Suprapubic skin (tissue), 4 donors: ENCODE measurements around the gene GPRC5C. TPM values are rescaled to one million over a fixed set of nuclear protein-coding genes. Genes with fewer than 3 reads are reported as not detected.

Experiments used
- DNase-seq, 2 donors: peaks; one replicate each; pipeline ENCODE4 v3.0.0-alpha.2; 2019; ENCODE audit warnings: low spot score in 2 of 2
- H3K27ac ChIP-seq: fragments of 200-600 bp; sonication (generic); one replicate; pipeline ENCODE4 v1.5.1; 2019
- H3K27me3 ChIP-seq: fragments of 200-600 bp; sonication (generic); one replicate; pipeline ENCODE4 v1.5.1; 2019
- H3K36me3 ChIP-seq: fragments of 200-600 bp; sonication (generic); one replicate; pipeline ENCODE4 v1.5.1; 2019
- H3K4me1 ChIP-seq: fragments of 200-600 bp; sonication (generic); one replicate; pipeline ENCODE4 v1.5.1; 2019
- H3K4me3 ChIP-seq: fragments of 200-600 bp; sonication (generic); one replicate; pipeline ENCODE4 v1.5.1; 2019; ENCODE audit warnings: mild to moderate bottlenecking
- H3K9me3 ChIP-seq: fragments of 200-600 bp; sonication (generic); one replicate; pipeline ENCODE4 v1.5.1; 2019
- EP300 ChIP-seq: sonication (generic); formaldehyde crosslinking; IDR thresholded peaks from one replicate; pipeline ENCODE4 v1.6.1; 2017; ENCODE audit warnings: antibody characterized with exemption
- POLR2A ChIP-seq, 2 donors: fragments of 450-650 bp; IDR thresholded peaks; one replicate each; pipeline ENCODE4 v1.6.1; 2017; ENCODE audit warnings: antibody characterized with exemption in 2 of 2, mild to moderate bottlenecking in 2 of 2, moderate library complexity in 2 of 2
- POLR2AphosphoS5 ChIP-seq, 3 donors: sonication (generic); formaldehyde crosslinking; IDR thresholded peaks; one replicate each; pipeline ENCODE4 v1.6.1; 2017; ENCODE audit warnings: antibody characterized with exemption in 3 of 3
- WGBS: methylation state at CpG from one replicate; pipeline ENCODE4 v1.1.5; 2018; 5-methylcytosine and 5-hydroxymethylcytosine counted together
- total RNA-seq, 4 donors: library from RNA; depleted of rRNA; stranded (reverse); fragments of >200 nt; gene quantifications; one replicate each; pipeline ENCODE4 v1.1.0, GENCODE V29; 2016
- TF ChIP-seq, protein P1 (sequence below), 2 donors: fragments of 200-600 bp in 1 of 2; fragments of 450-650 bp in 1 of 2; sonication (generic) in 1 of 2; IDR thresholded peaks; one replicate each; pipeline ENCODE4 v1.5.1; 2016 to 2019; ENCODE audit warnings: antibody characterized with exemption in 2 of 2, mild to moderate bottlenecking in 1 of 2, moderate library complexity in 1 of 2

The GPRC5C gene
- total RNA-seq, 4 donors from 2014 or later, result 72.0 to 106 (median 91.5) TPM

GRCh38 chr17:74414510-74414909 is 17.4 kb upstream of the GPRC5C start:
- TF ChIP-seq POLR2AphosphoS5 (IDR thresholded peaks at IDR 0.05) (no peak), POLR2A (IDR thresholded peaks at IDR 0.05) (no peak), EP300 (no peak)
- TF ChIP-seq, protein P1, sequence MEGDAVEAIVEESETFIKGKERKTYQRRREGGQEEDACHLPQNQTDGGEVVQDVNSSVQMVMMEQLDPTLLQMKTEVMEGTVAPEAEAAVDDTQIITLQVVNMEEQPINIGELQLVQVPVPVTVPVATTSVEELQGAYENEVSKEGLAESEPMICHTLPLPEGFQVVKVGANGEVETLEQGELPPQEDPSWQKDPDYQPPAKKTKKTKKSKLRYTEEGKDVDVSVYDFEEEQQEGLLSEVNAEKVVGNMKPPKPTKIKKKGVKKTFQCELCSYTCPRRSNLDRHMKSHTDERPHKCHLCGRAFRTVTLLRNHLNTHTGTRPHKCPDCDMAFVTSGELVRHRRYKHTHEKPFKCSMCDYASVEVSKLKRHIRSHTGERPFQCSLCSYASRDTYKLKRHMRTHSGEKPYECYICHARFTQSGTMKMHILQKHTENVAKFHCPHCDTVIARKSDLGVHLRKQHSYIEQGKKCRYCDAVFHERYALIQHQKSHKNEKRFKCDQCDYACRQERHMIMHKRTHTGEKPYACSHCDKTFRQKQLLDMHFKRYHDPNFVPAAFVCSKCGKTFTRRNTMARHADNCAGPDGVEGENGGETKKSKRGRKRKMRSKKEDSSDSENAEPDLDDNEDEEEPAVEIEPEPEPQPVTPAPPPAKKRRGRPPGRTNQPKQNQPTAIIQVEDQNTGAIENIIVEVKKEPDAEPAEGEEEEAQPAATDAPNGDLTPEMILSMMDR (IDR thresholded peaks at IDR 0.05), result no peak
- H3K27me3 ChIP-seq, result no peaks in the 10 kb centered on the region
- H3K36me3 ChIP-seq, result no peaks in the 10 kb centered on the region
- no peak overlapping the region for H3K4me3 ChIP-seq
- no peak overlapping the region for H3K27ac ChIP-seq
- 90% methylated on average over 3 of the region's 3 CpGs for WGBS
- peaks cover 4% of the 10 kb centered on the region for H3K4me1 ChIP-seq
- no peaks in the 10 kb centered on the region for H3K9me3 ChIP-seq
- DNase-seq, result no peak

DNA sequence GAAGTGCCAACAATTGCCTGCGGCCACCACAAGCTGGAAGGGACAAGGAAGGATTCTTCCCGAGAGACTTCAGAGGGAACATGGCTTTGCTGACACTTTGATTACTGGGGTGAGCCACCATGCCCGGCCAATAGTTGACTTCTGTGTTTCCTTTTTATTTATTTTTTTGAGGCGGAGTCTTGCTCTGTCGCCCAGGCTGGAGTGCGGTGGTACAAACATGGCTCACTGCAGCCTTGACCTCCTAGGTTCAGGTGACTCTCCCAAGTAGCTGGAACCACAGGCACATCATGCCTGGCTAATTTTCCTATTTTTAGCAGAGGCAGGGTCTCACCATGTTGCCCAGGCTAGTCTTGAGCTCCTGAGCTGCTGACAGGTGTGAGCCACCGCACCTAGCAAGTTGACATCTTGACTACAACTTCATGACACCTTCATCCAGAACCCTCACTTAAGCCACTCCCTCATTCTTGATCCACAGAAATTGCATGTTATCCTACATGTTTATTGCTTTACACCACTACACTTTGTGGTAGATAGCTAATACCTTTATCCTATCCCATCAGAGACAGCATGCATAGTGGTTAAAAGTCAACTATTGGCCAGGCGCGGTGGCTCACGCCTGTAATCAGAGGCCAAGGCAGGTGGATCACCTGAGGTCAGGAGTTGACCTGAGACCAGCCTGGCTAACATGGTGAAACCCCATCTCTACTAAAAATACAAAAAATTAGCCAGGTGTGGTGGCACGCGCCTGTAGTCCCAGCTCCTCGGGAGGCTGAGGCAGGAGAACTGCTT is 16.1 kb upstream of the GPRC5C start:
- no peak for DNase-seq
- TF ChIP-seq POLR2AphosphoS5 (IDR thresholded peaks at IDR 0.05), result no peak
- TF ChIP-seq, protein P1 (IDR thresholded peaks at IDR 0.05), result no peak
- TF ChIP-seq EP300, result no peak
- TF ChIP-seq POLR2A (IDR thresholded peaks at IDR 0.05), result no peak
- WGBS, result 95% methylated on average over 13 of the region's 13 CpGs
- Histone ChIP-seq H3K27me3 (no peaks in the 10 kb centered on the region), H3K27ac (no peak overlapping the region), H3K4me3 (no peak overlapping the region), H3K9me3 (no peaks in the 10 kb centered on the region), H3K4me1 (peaks cover 4% of the 10 kb centered on the region), H3K36me3 (no peaks in the 10 kb centered on the region)

DNA sequence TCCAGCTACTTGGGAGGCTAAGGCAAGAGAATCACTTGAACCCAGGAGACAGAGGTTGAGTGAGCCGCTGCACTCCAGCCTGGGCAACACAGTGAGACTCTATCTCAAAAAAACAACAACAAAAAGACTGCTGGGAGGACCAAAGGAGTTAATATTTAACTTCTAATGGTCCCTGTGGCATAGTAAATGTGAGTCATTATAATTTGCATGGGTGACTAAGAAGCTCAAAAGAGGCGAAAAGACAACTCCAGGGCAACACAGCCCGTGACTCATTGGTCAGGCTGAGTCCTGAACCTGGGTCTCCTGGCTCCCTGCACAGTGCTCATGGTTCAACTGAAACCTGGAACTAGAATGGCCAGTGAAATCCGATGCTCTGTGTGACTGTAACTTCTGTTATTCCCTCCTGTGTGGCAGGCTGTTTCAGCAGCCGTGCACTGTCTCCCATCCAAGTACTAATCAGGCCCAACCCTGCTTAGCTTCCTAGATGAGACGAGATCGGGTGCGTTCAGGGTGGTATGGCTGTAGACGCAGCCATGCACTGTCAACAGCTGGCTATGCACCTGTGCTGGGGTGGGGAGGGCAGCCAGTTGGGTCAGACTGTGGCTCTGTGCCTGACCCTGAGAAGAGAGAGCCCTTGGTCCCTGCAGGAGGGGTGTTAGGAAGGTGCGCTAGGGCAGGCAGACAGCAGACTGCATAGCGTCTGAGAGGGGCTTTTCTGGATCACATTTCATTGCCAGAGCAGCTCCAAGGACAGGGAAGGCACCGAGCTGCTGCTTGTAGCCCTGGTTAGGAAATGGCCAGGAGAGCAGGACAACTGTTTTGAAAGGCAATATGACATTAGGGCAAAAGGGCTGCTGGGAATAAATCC is 14.5 kb upstream of the GPRC5C start:
- Histone ChIP-seq H3K4me3 (no peak overlapping the region), H3K27me3 (peaks cover 3% of the 10 kb centered on the region), H3K4me1 (peaks cover 4% of the 10 kb centered on the region), H3K27ac (no peak overlapping the region), H3K36me3 (no peaks in the 10 kb centered on the region), H3K9me3 (no peaks in the 10 kb centered on the region)
- no peak for DNase-seq
- TF ChIP-seq, protein P1 (IDR thresholded peaks at IDR 0.05), result no peak
- no peak for TF ChIP-seq EP300
- no peak for TF ChIP-seq POLR2A (IDR thresholded peaks at IDR 0.05)
- TF ChIP-seq POLR2AphosphoS5 (IDR thresholded peaks at IDR 0.05), result no peak
- 60% methylated on average over 10 of the region's 12 CpGs for WGBS

DNA sequence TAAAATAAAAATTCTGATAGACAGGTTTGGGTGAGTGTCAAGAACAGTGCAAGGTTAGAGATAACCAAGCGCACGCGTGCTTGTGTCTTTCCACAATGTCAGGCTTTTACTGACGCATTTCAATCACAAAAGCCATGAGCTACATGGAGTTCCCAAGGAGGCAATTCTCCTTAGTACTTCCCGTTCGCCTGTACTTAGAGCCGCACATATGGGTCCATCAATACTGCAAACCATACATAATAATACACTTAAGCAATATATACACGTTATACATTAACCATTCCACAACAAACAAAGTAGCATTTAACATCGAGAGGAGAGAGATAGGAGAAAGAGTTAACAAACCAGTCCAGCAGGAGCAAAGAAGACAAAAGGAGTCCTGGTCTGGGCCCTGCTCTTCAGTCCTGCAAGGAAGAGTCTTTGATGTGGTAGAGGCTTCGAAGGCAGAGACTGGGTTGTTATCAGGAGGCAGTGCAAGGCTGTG is 11.9 kb upstream of the GPRC5C start:
- H3K4me3 ChIP-seq, result no peak overlapping the region
- DNase-seq, result no peak
- TF ChIP-seq POLR2A (IDR thresholded peaks at IDR 0.05) (no peak), EP300 (no peak)
- TF ChIP-seq, protein P1 (IDR thresholded peaks at IDR 0.05), result no peak
- no peaks in the 10 kb centered on the region for H3K9me3 ChIP-seq
- peaks cover 11% of the 10 kb centered on the region for H3K27me3 ChIP-seq
- no peaks in the 10 kb centered on the region for H3K36me3 ChIP-seq
- 78% methylated on average over 10 of the region's 10 CpGs for WGBS
- H3K27ac ChIP-seq, result no peak overlapping the region
- peaks cover 10% of the 10 kb centered on the region for H3K4me1 ChIP-seq

GRCh38 chr17:74424117-74424516 is 7.8 kb upstream of the GPRC5C start:
- no peaks in the 10 kb centered on the region for H3K36me3 ChIP-seq
- 92% methylated on average over 7 of the region's 7 CpGs for WGBS
- peaks cover 11% of the 10 kb centered on the region for H3K27me3 ChIP-seq
- no peaks in the 10 kb centered on the region for H3K9me3 ChIP-seq
- TF ChIP-seq POLR2A (IDR thresholded peaks at IDR 0.05) (no peak), POLR2AphosphoS5 (IDR thresholded peaks at IDR 0.05) (no peak), EP300 (no peak)
- TF ChIP-seq, protein P1 (IDR thresholded peaks at IDR 0.05), result no peak
- peaks cover 31% of the 10 kb centered on the region for H3K4me1 ChIP-seq
- no peak for DNase-seq
- no peak overlapping the region for H3K27ac ChIP-seq
- H3K4me3 ChIP-seq, result no peak overlapping the region
